Measurements from ENCODE around the gene NABP1.

DNA sequence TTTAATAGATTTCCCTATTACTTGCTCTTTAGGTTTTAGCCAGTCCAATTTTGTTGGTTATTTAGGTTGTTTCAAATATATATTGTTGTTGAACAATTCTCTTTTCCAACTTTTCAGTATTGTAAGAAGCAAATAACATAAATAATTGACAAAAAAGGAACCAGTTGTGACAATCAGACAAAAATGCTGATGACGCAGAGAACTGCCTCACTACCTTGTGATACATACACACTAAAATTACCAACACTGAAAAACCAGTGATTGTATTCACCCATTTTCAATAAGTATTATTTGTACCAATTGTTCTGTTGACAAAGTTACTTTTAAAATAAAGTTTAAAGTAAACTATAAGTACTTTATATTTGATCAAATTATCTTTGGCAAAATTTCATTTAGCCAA lies 43.1 kb upstream of the NABP1 start:
- no peak for TF ChIP-seq CTCF (IDR thresholded peaks at IDR 0.05)
- TF ChIP-seq ZFX (IDR thresholded peaks at IDR 0.05; ENCODE audit: borderline replicate concordance): no peak
